ENCODE measurements around the gene HCCS. TPM values are rescaled to one million over a fixed set of nuclear protein-coding genes. Genes with fewer than 3 reads are reported as not detected.

Gene HCCS
- total RNA-seq, 1 donor from 2014 or later: 28.0 TPM

- no peaks in the 10 kb centered on the region for H3K9me3 Mint-ChIP-seq
- H3K36me3 Mint-ChIP-seq: no peaks in the 10 kb centered on the region
- H3K4me1 Mint-ChIP-seq (ENCODE audit: unreplicated experiment): peaks cover 3% of the 10 kb centered on the region
- no peak for TF ChIP-seq CTCF (conservative IDR thresholded peaks at IDR 0.05)
- no peak overlapping the region for H3K27ac Mint-ChIP-seq
- no peak for DNase-seq (ENCODE audit: extremely low spot score, unreplicated experiment)
- no peak overlapping the region for H3K4me3 Mint-ChIP-seq
- H3K27me3 Mint-ChIP-seq: no peaks in the 10 kb centered on the region
These were observed 37.3 kb downstream of the HCCS start for GRCh38 chrX:11148401-11148800.

GRCh38 chrX:11151799-11152559 is 40.8 kb downstream of the HCCS start:
- H3K4me1 Mint-ChIP-seq (ENCODE audit: unreplicated experiment): no peaks in the 10 kb centered on the region
- no peak for TF ChIP-seq CTCF (conservative IDR thresholded peaks at IDR 0.05)
- no peaks in the 10 kb centered on the region for H3K9me3 Mint-ChIP-seq
- peak overlapping the region; percentile 18 for H3K27ac Mint-ChIP-seq
- no peaks in the 10 kb centered on the region for H3K36me3 Mint-ChIP-seq
- H3K4me3 Mint-ChIP-seq: no peak overlapping the region
- DNase-seq (ENCODE audit: extremely low spot score, unreplicated experiment): no peak
- no peaks in the 10 kb centered on the region for H3K27me3 Mint-ChIP-seq

GRCh38 chrX:11159149-11159548 is 48.0 kb downstream of the HCCS start:
- Mint-ChIP-seq H3K36me3 (no peaks in the 10 kb centered on the region), H3K4me1 (ENCODE audit: unreplicated experiment) (no peaks in the 10 kb centered on the region), H3K27me3 (no peaks in the 10 kb centered on the region), H3K27ac (no peak overlapping the region), H3K9me3 (no peaks in the 10 kb centered on the region), H3K4me3 (no peak overlapping the region)
- DNase-seq (ENCODE audit: extremely low spot score, unreplicated experiment): no peak
- TF ChIP-seq CTCF (conservative IDR thresholded peaks at IDR 0.05): no peak

GRCh38 chrX:11164433-11164832 is 53.3 kb downstream of the HCCS start:
- Mint-ChIP-seq H3K4me1 (ENCODE audit: unreplicated experiment) (no peaks in the 10 kb centered on the region), H3K27me3 (no peaks in the 10 kb centered on the region), H3K27ac (no peak overlapping the region), H3K9me3 (no peaks in the 10 kb centered on the region), H3K4me3 (no peak overlapping the region), H3K36me3 (no peaks in the 10 kb centered on the region)
- no peak for DNase-seq (ENCODE audit: extremely low spot score, unreplicated experiment)
- no peak for TF ChIP-seq CTCF (conservative IDR thresholded peaks at IDR 0.05)

GRCh38 chrX:11171956-11172355 is 60.8 kb downstream of the HCCS start:
- Mint-ChIP-seq H3K4me3 (no peak overlapping the region), H3K4me1 (ENCODE audit: unreplicated experiment) (no peaks in the 10 kb centered on the region), H3K27ac (no peak overlapping the region), H3K36me3 (no peaks in the 10 kb centered on the region), H3K9me3 (no peaks in the 10 kb centered on the region), H3K27me3 (no peaks in the 10 kb centered on the region)
- no peak for DNase-seq (ENCODE audit: extremely low spot score, unreplicated experiment)
- TF ChIP-seq CTCF (conservative IDR thresholded peaks at IDR 0.05): no peak
